GM18867 (cell line): ENCODE results near the gene CORT.
A peak's percentile ranks its signal among the peaks of the same experiment; 100 is the strongest.
"Not testable (repeated sequence)": the region's sequence is repeated elsewhere in the genome, so short reads cannot be mapped to it uniquely, and the experiment has no call there.

Experiments
- ATAC-seq: cut with Tn5 transposase; IDR thresholded peaks from one replicate; pipeline ENCODE4 v1.9.1; 2021; ENCODE audit warnings: mild to moderate bottlenecking, moderate library complexity; ENCODE audit not compliant: unreplicated experiment

The CORT gene

GRCh38 chr1:10449751-10450150, at the start of gene CORT:
TSS of gene CORT (plus strand) at chr1:10450031. CDS start at chr1:10450224, 193 bp downstream.
- no peak for ATAC-seq

- ATAC-seq: no peak
These were observed 48.5 kb upstream of the CORT start for GRCh38 chr1:10401281-10401680.

GRCh38 chr1:10402729-10403274, 47.0 kb upstream of the CORT start:
- no peak for ATAC-seq

- ATAC-seq: no peak
These were observed 42.6 kb upstream of the CORT start for GRCh38 chr1:10407201-10407600.

GRCh38 chr1:10415211-10415930, 34.5 kb upstream of the CORT start:
- no peak for ATAC-seq

- ATAC-seq: not testable (repeated sequence)
These were observed 33.9 kb upstream of the CORT start for GRCh38 chr1:10415967-10416366.

GRCh38 chr1:10418741-10419140, 31.1 kb upstream of the CORT start:
- not testable (repeated sequence) for ATAC-seq

- no peak for ATAC-seq
These were observed 30.5 kb upstream of the CORT start for GRCh38 chr1:10419351-10419750.

GRCh38 chr1:10421637-10422036, 28.2 kb upstream of the CORT start:
- no peak for ATAC-seq

GRCh38 chr1:10424034-10424433, 25.8 kb upstream of the CORT start:
- no peak for ATAC-seq

GRCh38 chr1:10424651-10425050, 25.2 kb upstream of the CORT start:
- ATAC-seq: no peak

GRCh38 chr1:10425826-10426534, 23.9 kb upstream of the CORT start:
- not testable (repeated sequence) for ATAC-seq

- not testable (repeated sequence) for ATAC-seq
These were observed 23.3 kb upstream of the CORT start for GRCh38 chr1:10426535-10426848.

GRCh38 chr1:10428984-10429383, 20.8 kb upstream of the CORT start:
- ATAC-seq: no peak

GRCh38 chr1:10429868-10430215, 20.0 kb upstream of the CORT start:
- no peak for ATAC-seq

- ATAC-seq: peak; percentile 79
These were observed 19.4 kb upstream of the CORT start, which contains the start of gene CENPS for GRCh38 chr1:10430216-10431069. TSS of gene CENPS (plus strand) at chr1:10430433. CDS start at chr1:10430518, 85 bp downstream.

- no peak for ATAC-seq
These were observed 18.6 kb upstream of the CORT start for GRCh38 chr1:10431070-10431730.

- ATAC-seq: no peak
These were observed 16.7 kb upstream of the CORT start for GRCh38 chr1:10432910-10433700.

- ATAC-seq: no peak
These were observed 16.0 kb upstream of the CORT start for GRCh38 chr1:10433790-10434189.

GRCh38 chr1:10434590-10434989, 15.2 kb upstream of the CORT start:
- ATAC-seq: no peak
